K562 (cell line): ENCODE results near the gene TPD52L1. TPM values are rescaled to one million over a fixed set of nuclear protein-coding genes. Genes with fewer than 3 reads are reported as not detected.
A peak's percentile ranks its signal among the peaks of the same experiment; 100 is the strongest.

Experiments
- ATF7 ChIP-seq: fragments of 450-650 bp; IDR thresholded peaks from 2 replicates; pipeline ENCODE4 v1.7.1; 2014; ENCODE audit warnings: mild to moderate bottlenecking, moderate library complexity
- ELF1 ChIP-seq: fragments of 200-800 bp; sonication (Bioruptor generic); IDR thresholded peaks from 2 replicates; pipeline ENCODE4 v1.6.1; 2016; ENCODE audit warnings: missing genetic modification characterization, missing compliant biosample characterization
- EP300 ChIP-seq: IDR thresholded peaks from 2 replicates; pipeline ENCODE4 v1.6.1; 2012; ENCODE audit warnings: low read length, improper control_type of control experiment
- FOXJ2 ChIP-seq: fragments of 200-800 bp; sonication (Bioruptor generic); IDR thresholded peaks from 2 replicates; pipeline ENCODE4 v1.6.1; 2016; ENCODE audit warnings: missing genetic modification characterization, missing compliant biosample characterization
- JUND ChIP-seq, 2 experiments: IDR thresholded peaks; 2 replicates in 1 of 2; 3 replicates in 1 of 2; pipeline ENCODE4 v1.6.1; 2011; ENCODE audit warnings: borderline replicate concordance in 2 of 2, low read depth in 2 of 2, low read length in 2 of 2, improper control_type of control experiment in 1 of 2, missing biosample characterization in 1 of 2, missing genetic modification characterization in 1 of 2, missing genetic modification reagents in 1 of 2
- MXI1 ChIP-seq: IDR thresholded peaks from 2 replicates; pipeline ENCODE4 v1.6.1; 2011; ENCODE audit warnings: low read depth, mild to moderate bottlenecking, improper control_type of control experiment, low read length
- SOX6 ChIP-seq: fragments of 450-650 bp; IDR thresholded peaks from 2 replicates; pipeline ENCODE4 v1.6.1; 2014; ENCODE audit warnings: mild to moderate bottlenecking
- SRF ChIP-seq, 2 experiments: fragments of 250-450, 450-650 bp in 1 of 2; sonication (Bioruptor Pico) in 1 of 2; sonication (generic) in 1 of 2; formaldehyde crosslinking; IDR thresholded peaks; 2 replicates each; pipeline versions ENCODE4 v1.5.0 to v1.5.1; 2020 to 2022; ENCODE audit warnings: mild to moderate bottlenecking in 1 of 2, missing genetic modification reagents in 1 of 2
- TEAD4 ChIP-seq, 2 experiments: sonication (generic) in 1 of 2; formaldehyde crosslinking in 1 of 2; IDR thresholded peaks; 2 replicates each; pipeline versions ENCODE4 v1.6.1 to v1.8.0; 2012 to 2022; ENCODE audit warnings: borderline replicate concordance in 1 of 2, inconsistent platforms in 1 of 2, low read length in 1 of 2, mild to moderate bottlenecking in 1 of 2, missing genetic modification reagents in 1 of 2
- polyA plus RNA-seq, 8 experiments: library from polyadenylated mRNA; depleted of rRNA in 4 of 8; stranded (reverse) in 5 of 8; unstranded in 3 of 8; fragments of >200 nt; fragmentation: Nextera tagmentation in 2 of 8; fragmentation: Illumina TruSeq in 1 of 8; extraction: Ambion mirVana in 2 of 8; extraction: Trizol in 1 of 8; gene quantifications; 2 replicates each; pipeline versions ENCODE4 v1.2.1 to v1.2.3, GENCODE V29; 2011 to 2014; ENCODE audit warnings: inconsistent platforms in 1 of 8, missing spikeins in 1 of 8
- total RNA-seq, 7 experiments: library from RNA; depleted of rRNA in 6 of 7; stranded (reverse); fragments of >200 nt in 6 of 7; fragmentation: Illumina TruSeq in 2 of 7; extraction: Trizol in 2 of 7; gene quantifications; 2 replicates each; pipeline versions ENCODE4 v1.2.1 to v1.2.3, GENCODE V29; 2011 to 2021; ENCODE audit warnings: low replicate concordance in 1 of 7
- TF ChIP-seq, protein P1 (sequence below): fragments of 250-450 bp; sonication (Bioruptor Pico); IDR thresholded peaks from 2 replicates; pipeline ENCODE4 v1.6.1; 2021; ENCODE audit warnings: mild to moderate bottlenecking
- TF ChIP-seq, protein P2 (sequence below), 2 experiments: fragments of 450-650 bp in 1 of 2; sonication (generic) in 1 of 2; formaldehyde crosslinking in 1 of 2; IDR thresholded peaks in 1 of 2; conservative IDR thresholded peaks in 1 of 2; 2 replicates each; pipeline versions ENCODE4 v1.6.1 to v1.8.1; 2016 to 2023; ENCODE audit warnings: mild to moderate bottlenecking in 2 of 2, moderate library complexity in 2 of 2, inconsistent platforms in 1 of 2, missing genetic modification reagents in 1 of 2
- TF ChIP-seq, protein P3 (sequence below), 2 experiments: fragments of 200-800 bp in 1 of 2; sonication (Bioruptor generic) in 1 of 2; sonication (generic) in 1 of 2; formaldehyde crosslinking in 1 of 2; IDR thresholded peaks in 1 of 2; conservative IDR thresholded peaks in 1 of 2; 2 replicates each; pipeline versions ENCODE4 v1.5.0 to v1.6.1; 2016 to 2020; ENCODE audit warnings: missing compliant biosample characterization in 1 of 2, missing genetic modification characterization in 1 of 2, missing genetic modification reagents in 1 of 2
- TF ChIP-seq, protein P4 (sequence below): fragments of 200-800 bp; sonication (Bioruptor generic); IDR thresholded peaks from 2 replicates; pipeline ENCODE4 v1.6.1; 2017; ENCODE audit warnings: missing genetic modification characterization, missing compliant biosample characterization

The TPD52L1 gene
- total and polyA plus RNA-seq, 9 of the 15 experiments (the other 6 are each of a cell fraction or from before 2014, with no cell fraction given) = 12.9 to 149 (median 75.7) TPM

DNA sequence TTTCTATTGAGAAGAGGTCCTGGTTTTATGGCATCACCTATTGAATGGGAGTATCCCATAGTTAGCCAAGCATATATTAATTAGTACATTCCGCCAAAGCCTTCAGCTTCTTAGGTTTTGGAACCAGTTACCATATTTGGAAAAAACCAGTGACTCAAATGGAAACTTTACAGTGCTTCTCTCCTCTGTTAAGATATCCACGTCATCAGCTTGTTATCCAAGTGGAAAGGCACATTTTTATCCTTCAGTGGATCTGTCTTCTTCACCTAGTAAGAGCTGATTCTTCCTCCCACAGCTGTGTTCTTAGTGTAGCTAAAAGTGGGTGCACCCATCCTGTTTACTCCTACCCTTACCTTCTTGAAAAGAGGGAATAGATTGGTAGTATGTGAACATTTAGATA is 34.5 kb downstream of the TPD52L1 start (continued):
- TF ChIP-seq ELF1 (tag) (no peak), ATF7 (peak; percentile 65; the same call in 1 of the 2 replicates), JUND (IDR thresholded peaks at IDR 0.05; ENCODE audit: borderline replicate concordance, low read depth, low read length) (peak; percentile 54; the same call in 1 of the 2 replicates), JUND (tag; IDR thresholded peaks at IDR 0.05; ENCODE audit: borderline replicate concordance, low read depth, low read length) (peak; percentile 58; the same call in 2 of the 3 replicates), SOX6 (peak; percentile 16; the same call in 1 of the 2 replicates), SRF (CRISPR knock-in tag; IDR thresholded peaks at IDR 0.05) (peak; percentile 74 to 97; a peak in 3 of 4 replicates), TEAD4 (IDR thresholded peaks at IDR 0.05; ENCODE audit: low read length) (peak; percentile 47; the same call in 1 of the 2 replicates), TEAD4 (CRISPR knock-in tag; IDR thresholded peaks at IDR 0.05; ENCODE audit: borderline replicate concordance) (no peak), FOXJ2 (tag) (0 out of 2 replicates have a peak, but pooled peaks have one; percentile 54), MXI1 (no peak), EP300 (peak; percentile 46; the same call in 1 of the 2 replicates)
- TF ChIP-seq, protein P1, sequence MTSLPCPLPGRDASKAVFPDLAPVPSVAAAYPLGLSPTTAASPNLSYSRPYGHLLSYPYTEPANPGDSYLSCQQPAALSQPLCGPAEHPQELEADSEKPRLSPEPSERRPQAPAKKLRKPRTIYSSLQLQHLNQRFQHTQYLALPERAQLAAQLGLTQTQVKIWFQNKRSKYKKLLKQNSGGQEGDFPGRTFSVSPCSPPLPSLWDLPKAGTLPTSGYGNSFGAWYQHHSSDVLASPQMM (CRISPR knock-in tag) = no peak
- TF ChIP-seq, protein P2, sequence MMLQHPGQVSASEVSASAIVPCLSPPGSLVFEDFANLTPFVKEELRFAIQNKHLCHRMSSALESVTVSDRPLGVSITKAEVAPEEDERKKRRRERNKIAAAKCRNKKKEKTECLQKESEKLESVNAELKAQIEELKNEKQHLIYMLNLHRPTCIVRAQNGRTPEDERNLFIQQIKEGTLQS (IDR thresholded peaks at IDR 0.05) = peak; percentile 56; the same call in 1 of the 2 replicates
- TF ChIP-seq, protein P2 (CRISPR knock-in tag; conservative IDR thresholded peaks at IDR 0.05) = no peak
- TF ChIP-seq, protein P3, sequence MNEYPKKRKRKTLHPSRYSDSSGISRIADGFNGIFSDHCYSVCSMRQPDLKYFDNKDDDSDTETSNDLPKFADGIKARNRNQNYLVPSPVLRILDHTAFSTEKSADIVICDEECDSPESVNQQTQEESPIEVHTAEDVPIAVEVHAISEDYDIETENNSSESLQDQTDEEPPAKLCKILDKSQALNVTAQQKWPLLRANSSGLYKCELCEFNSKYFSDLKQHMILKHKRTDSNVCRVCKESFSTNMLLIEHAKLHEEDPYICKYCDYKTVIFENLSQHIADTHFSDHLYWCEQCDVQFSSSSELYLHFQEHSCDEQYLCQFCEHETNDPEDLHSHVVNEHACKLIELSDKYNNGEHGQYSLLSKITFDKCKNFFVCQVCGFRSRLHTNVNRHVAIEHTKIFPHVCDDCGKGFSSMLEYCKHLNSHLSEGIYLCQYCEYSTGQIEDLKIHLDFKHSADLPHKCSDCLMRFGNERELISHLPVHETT (CRISPR knock-in tag; conservative IDR thresholded peaks at IDR 0.05 in 1 of 2, IDR thresholded peaks at IDR 0.05 in 1 of 2) = peak in 1 of 2 experiments; percentile 45; a peak in 1 of 4 replicates
- TF ChIP-seq, protein P4, sequence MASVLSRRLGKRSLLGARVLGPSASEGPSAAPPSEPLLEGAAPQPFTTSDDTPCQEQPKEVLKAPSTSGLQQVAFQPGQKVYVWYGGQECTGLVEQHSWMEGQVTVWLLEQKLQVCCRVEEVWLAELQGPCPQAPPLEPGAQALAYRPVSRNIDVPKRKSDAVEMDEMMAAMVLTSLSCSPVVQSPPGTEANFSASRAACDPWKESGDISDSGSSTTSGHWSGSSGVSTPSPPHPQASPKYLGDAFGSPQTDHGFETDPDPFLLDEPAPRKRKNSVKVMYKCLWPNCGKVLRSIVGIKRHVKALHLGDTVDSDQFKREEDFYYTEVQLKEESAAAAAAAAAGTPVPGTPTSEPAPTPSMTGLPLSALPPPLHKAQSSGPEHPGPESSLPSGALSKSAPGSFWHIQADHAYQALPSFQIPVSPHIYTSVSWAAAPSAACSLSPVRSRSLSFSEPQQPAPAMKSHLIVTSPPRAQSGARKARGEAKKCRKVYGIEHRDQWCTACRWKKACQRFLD (CRISPR knock-in tag) = peak; percentile 51; the same call in 1 of the 2 replicates
